IPS-NIHi11 (cell line): Measurements from ENCODE around the gene TRPC6.
A peak's percentile ranks its signal among the peaks of the same experiment; 100 is the strongest.
"Not testable (repeated sequence)": the region's sequence is repeated elsewhere in the genome, so short reads cannot be mapped to it uniquely, and the experiment has no call there.

ENCODE experiments used
- DNase-seq: peaks from one replicate; pipeline ENCODE4 v3.0.0; 2012; ENCODE audit warnings: mixed read lengths, low spot score

TRPC6 gene

GRCh38 chr11:101448881-101449442 is 134.8 kb downstream of the TRPC6 start:
- DNase-seq: no peak

GRCh38 chr11:101446726-101447125 is 137.1 kb downstream of the TRPC6 start:
- DNase-seq: no peak

GRCh38 chr11:101446238-101446637 is 137.6 kb downstream of the TRPC6 start:
- no peak for DNase-seq

- no peak for DNase-seq
These were observed 138.0 kb downstream of the TRPC6 start for GRCh38 chr11:101445761-101446160.

GRCh38 chr11:101444851-101445250 is 139.0 kb downstream of the TRPC6 start:
- DNase-seq: no peak

- no peak for DNase-seq
These were observed 139.6 kb downstream of the TRPC6 start for GRCh38 chr11:101444164-101444563.

GRCh38 chr11:101442936-101443521 is 140.8 kb downstream of the TRPC6 start:
- no peak for DNase-seq

GRCh38 chr11:101442171-101442570 is 141.6 kb downstream of the TRPC6 start:
- DNase-seq: no peak

GRCh38 chr11:101441747-101442146 is 142.1 kb downstream of the TRPC6 start:
- no peak for DNase-seq

- peak; percentile 22 for DNase-seq
These were observed 144.3 kb downstream of the TRPC6 start for GRCh38 chr11:101439488-101439887.

- not testable (repeated sequence) for DNase-seq
These were observed 145.1 kb downstream of the TRPC6 start for GRCh38 chr11:101438708-101439107.

- DNase-seq: no peak
These were observed 145.7 kb downstream of the TRPC6 start for GRCh38 chr11:101438126-101438525.

GRCh38 chr11:101436511-101437142 is 147.2 kb downstream of the TRPC6 start:
- peak; percentile 67 for DNase-seq

- no peak for DNase-seq
These were observed 148.3 kb downstream of the TRPC6 start for GRCh38 chr11:101435408-101435973.

GRCh38 chr11:101434026-101434643 is 149.7 kb downstream of the TRPC6 start:
- DNase-seq: no peak

- no peak for DNase-seq
These were observed 150.7 kb downstream of the TRPC6 start for GRCh38 chr11:101433151-101433550.

- no peak for DNase-seq
These were observed 153.9 kb downstream of the TRPC6 start for GRCh38 chr11:101429703-101430540.

GRCh38 chr11:101428918-101429317 is 154.9 kb downstream of the TRPC6 start:
- peak; percentile 23 for DNase-seq

GRCh38 chr11:101407324-101407723 is 176.5 kb downstream of the TRPC6 start:
- no peak for DNase-seq
